Stimulated activated CD4-positive, alpha-beta T cell treated with anti-CD3 and anti-CD28 coated beads, Interleukin-1b, Interleukin-23, amount 100 ng/mL, for 24 hours (primary cell): Measurements from ENCODE around the gene MTRF1.

Source experiments
- DNase-seq, 4 experiments: peaks; one replicate each; pipeline ENCODE4 v3.0.0-alpha.2; 2020; ENCODE audit warnings: low read depth in 4 of 4, low spot score in 1 of 4

Gene MTRF1

DNA sequence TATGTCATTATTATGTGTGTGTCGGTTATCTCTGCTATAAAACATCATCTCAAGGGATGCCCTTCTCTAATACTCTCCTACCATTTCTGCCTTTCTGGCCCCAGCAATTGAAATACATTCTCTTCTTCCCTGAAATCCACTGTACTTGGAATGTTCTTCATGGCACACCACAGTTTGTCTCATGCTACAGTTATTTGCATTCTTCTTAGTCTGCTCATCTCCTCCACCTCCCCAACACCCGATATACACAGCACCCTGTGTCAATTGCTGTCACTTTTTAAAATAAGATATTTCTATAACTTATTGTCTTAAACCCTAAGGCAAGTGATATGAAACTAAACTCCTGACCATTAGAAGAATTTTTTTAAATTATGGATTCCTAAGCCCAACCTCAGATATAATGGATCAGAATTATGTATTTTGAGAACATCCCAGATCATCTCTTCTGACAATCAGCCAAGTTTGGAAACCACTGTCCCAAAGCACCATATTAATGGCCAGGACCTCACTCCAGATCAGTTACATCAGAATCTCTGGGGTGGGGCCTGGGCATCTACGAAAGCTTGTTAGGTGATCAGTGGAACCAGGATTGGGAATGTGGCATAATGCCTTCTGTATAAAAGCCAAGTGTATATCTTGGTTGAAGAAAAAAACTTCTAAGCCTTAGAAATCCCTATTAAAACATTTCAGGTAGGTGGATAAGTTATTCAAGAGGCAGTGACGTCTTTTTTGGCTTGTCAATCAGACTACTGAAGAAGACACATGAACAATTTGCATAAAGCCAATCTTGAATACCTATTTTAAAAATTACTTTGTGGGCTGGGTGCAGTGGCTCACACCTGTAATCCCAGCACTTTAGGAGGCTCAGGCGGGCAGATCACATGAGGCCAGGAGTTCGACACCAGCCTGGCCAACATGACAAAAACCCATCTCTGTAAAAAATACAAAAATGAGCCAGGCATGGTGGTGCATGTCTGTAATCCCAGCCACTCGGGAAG, 39.0 kb downstream of the MTRF1 start:
- no peak for DNase-seq

DNA sequence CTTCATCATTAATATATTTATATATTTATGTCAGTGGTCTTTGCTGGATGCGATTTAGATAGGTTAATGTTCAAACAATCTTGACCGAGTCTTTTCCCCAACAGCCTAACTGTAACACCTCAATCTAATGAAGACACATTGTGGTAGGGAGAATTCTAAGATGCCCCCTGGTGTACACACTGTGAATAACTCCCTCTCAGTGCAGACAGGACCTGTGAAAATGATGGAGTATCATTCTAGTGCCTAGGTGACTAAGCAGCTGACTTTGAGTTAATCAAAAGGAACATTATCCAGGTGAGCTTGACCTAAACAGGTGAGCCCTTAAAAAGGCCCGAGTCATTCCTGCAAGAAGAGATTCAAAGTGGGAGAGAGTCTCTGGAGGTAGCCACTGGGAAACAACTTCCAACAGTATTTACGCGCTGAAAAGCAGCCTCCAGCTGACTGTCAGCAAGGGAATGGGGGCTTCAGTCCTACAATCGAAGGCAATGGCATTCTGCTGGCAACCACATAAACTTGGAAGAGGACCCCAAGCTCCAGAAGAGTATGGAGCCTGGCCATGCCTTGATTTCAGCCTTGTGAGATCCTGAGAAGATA, 41.0 kb downstream of the MTRF1 start:
- peak; percentile 4 to 40 (median 22) for DNase-seq

DNA sequence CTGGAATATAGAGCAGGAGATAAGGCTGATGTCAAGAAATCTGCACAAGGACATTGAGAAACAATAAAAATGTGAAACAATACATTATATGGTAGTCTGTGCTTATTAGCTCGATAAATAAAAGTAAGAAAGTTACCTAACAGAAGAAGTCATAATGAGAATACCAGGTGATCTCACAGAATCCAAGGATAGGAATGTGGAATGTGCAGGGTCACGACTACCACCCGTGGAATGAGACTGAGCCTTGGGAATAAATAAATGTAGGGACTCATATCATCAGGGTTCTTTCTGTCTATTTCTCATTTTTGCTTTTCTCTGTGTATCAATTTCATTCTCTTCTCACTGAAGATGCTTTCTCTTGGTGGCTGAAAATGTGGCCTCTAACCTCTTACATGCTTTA, 43.0 kb downstream of the MTRF1 start:
- no peak for DNase-seq

DNA sequence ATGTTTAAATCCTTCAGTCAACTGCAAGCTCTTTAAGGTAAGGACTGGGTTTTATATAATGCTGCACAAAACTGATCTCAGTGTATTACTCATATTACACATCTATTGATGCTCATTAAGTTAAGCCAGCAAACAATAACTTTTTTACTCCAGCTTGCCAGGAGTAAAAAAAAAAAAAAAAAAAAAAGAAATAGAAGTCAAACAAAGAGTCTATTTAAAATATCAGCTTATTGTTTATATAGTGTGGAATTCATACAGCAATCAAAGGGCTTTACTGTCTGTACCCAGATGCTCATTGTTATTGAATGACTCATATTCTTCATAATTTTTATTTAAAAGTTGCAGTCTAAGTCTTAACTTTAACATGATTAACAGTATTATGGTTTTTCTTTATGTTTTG, 47.2 kb downstream of the MTRF1 start:
- DNase-seq, result no peak

DNA sequence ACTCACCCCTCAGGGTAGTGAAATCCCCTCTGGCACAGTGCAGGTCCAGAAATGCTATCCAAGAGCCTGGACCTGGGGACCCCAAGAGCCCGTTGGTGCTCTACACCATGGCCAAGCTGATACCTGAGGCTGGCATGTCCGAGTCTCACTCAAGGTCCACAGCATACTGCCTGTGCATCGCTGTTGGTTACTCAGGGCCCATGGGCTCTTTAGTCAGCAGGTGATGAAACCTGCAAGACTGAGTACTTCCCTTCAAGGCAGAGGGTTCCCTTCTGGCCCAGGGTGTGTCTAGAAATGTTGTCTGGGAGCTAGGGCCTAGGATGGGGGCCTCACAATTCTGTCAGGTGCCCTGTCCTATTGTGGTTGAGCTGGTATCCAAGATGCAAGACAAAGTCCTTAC, 49.5 kb downstream of the MTRF1 start:
- DNase-seq, result no peak

DNA sequence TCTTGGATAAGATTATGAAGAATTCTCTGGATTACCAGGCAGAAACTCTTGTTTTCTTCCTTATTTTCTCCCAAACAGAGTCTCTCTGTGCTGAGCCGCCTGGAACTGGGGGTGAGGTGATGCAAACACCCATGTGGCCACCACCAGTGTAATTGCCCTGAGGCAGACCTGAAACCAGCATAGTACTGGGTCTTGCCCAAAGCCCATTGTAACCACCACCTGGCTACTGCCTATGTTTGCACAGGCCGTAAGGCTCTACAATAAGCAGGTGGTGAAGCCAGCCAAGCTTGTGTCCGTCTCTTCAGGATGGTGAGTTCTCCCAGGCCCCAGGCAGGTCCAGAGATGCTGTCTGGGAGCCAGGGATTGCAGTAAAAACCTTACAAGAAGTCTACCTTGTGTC, 50.1 kb downstream of the MTRF1 start:
- DNase-seq, result no peak

DNA sequence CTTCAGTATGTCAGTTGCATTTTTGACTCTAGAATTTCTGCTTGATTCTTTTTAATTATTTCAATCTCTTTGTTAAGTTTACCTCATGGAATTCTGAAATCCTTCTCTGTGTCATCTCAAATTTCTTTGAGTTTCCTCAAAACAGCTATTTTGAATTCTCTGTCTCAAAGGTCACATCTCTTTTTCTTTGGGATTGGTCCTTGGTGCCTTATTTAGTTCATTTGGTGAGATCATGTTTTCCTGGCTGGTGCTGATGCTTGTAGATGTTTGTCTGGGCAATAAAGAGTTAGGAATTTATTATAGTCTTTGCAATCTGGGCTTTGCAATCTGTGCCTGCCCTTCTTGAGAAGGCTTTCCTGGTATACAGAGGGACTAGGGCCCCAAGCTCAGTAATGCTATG, 50.5 kb downstream of the MTRF1 start:
- no peak for DNase-seq

DNA sequence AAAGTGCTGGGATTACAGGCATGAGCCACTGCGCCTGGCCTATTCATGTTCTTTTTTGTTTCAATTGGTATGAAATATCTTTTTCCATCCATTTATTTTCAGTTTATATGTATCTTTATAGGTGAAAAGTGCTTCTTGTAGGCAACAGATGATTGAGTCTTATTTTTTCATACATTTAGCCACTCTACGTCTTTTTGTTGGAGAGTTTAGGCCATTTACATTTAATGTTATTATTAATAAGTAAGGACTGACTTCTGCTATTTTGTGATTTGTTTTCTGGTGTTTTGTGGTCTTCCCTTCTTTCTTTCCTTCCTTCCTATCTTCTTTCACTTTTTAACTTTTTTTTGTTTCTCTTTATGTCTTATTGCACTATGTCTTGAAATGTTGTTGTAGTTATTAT, 52.3 kb downstream of the MTRF1 start:
- DNase-seq, result no peak

DNA sequence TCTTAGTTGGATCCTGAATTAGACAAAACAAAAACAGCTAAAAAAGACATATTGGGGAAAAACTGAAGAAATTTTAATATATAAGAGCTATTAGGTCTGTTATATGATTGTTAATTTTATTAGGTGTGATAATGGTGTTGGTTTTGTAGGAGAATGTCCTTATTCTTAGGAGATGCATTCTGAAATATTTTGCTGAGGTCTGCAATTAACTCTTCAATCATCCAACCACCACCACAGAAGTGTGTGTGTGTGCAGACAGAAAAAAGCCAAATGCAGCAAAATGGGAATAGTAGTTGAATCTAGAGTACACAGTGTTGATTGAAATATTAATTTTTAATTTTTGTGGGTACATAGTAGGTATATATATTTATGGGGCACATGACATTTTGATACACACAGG, 56.9 kb downstream of the MTRF1 start:
- DNase-seq, result no peak

DNA sequence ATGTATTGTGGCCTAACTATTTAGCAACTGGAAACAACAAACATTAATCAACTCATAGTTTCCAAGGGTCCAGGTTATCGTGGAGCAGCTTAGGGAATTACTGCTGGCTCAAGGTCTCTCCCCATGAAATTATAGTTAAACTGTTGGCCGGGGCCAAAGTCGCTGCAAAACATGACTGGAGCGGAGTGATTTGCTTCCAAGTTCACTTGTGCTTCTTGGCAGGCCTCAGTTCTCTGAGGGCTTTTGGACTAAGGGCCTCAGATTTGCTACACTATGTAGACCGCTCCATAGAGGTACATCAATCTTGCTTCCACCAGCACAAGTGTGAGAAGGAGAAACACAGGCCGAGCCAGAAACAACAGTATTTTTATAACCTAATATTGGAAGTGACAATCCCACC, 59.6 kb downstream of the MTRF1 start:
- DNase-seq, result no peak

DNA sequence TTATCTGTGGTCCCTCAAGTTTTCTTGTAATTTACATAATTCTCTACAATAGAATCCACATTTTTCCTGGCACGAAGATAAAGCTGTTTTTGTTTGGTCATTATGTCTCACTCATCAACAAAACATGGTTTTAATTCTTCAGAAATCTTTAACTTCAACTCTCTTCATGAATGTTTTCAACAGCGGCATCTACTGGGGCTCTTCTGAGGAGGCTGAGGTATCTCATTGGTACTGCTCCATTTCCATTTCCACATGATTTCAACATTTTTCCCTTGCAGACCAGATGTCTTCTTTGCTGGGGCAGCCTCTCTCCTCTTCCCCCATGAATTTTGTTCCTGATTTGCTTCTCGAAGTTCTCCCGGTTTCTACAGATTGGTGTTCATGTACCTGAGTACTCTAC, 63.2 kb downstream of the MTRF1 start:
- DNase-seq, result no peak

DNA sequence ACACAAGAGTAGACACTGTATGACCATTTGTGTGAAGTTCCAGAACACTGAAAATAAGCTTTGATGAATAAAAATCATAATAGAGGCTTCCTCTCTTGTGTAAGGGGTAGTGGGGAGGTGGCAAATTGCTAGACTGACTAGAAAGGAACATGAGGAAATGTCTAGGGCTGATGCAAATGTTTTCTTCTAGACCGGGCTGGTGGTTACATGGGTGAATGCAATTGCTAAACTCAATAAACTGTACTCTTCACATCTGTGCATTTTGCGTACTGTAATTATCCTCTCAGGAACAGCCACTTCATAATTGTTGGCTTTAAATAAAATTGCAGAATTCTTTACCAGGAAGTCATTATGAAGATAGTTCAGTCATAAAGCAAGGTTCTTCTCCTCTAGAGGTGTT, 63.9 kb downstream of the MTRF1 start:
- no peak for DNase-seq

DNA sequence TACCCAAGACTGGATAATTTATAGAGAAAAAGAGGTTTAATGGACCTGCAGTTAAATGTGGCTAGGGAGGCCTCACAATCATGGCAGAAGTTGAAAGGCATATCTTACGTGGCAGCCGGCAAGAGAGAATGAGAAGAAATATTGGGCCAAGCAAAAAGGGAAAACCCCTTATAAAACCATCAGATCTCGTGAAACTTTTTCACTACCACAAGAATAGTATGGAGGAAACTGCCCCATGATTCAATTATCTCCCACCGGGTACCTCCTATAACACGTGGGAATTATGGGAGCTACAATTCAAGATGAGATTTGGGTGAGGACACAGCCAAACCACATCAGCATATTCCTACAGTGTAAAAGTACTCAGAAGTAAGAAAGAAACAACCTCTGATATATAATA, 64.3 kb downstream of the MTRF1 start:
- DNase-seq, result no peak

DNA sequence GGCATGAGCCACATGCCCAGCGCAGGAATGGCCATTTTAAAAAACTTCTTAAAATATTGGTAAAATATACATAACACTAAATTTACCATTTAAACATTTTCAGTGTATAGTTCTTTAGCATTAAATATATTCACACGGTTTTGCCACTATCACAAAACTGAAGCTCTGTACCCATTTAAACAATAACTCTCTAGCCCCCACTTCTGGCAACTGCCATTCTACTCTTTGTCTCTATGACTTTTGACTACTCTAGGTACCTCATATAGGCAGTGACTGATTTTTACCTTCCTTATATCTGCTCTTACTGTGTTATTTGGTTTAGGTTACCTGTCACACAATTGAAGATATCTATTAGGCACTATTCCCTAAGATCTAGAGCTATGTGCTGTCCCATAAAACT, 66.8 kb downstream of the MTRF1 start:
- no peak for DNase-seq

DNA sequence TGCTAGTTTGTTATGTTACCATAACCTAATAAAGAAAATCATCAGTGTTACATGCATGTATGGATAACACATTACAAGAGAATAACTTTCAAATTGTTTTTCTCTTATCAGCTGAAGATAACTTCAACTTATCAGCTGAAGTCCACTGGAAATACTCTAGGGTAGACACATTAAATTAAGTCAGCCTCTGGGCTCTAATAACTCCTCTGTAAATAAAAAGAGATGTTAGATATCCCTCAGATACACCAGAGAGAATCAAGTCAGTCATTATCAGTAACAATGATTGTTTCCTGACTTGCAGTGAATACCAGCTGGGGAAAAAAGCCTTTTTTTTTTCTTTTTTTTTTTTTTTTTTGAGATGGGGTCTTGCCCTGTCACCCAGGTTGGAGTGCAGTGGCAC, 67.4 kb downstream of the MTRF1 start:
- DNase-seq, result no peak

DNA sequence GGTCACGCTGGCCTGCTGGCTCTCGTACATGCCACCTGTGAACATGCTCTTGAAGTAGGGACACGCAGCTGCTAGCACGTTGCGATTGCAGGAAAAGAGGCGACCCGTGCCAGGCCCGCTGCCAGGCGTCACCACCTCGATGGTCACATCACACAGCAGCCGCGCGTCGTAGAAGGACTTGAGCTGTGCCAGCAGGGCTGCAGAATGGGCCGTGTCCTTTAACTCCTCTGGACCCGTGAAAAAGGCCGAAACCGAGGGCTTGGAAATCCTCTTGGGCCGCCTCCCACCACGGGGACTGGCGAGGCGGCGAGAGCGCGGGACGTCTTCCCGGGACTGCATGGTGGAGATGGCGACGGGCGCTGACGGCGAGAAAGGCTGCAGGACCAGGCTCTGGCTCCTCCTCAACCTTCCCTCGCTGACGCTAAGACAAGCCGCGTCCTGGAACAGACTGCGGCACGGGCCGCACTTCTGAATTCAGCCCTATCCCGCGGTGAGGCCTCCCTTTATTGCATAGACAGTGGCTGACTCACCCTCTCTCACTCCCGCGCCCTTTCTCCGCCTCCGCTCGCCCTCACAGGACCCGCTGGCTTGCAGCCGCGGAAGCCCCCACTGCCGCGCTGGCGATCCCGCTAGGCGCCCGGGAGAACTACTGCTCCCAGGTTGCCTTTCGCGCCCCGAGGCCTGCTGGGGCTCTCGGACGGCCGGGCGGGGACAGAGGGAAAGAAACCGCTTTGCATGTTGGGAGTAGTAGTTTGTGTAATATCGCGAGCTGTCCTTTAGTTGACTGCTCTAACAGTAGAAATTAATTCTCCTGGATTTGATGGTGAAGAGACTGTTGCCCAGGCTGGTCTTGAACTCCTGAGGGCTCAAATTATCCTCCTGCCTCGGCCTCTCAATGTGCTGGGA, 69.2 kb downstream of the MTRF1 start, which contains the start of gene KBTBD7:
KBTBD7 (minus strand) TSS at position 651 of the 906 bp plus-strand sequence; CDS start at position 339, 312 bp downstream.
- peak; percentile 75 to 91 (median 84) for DNase-seq

DNA sequence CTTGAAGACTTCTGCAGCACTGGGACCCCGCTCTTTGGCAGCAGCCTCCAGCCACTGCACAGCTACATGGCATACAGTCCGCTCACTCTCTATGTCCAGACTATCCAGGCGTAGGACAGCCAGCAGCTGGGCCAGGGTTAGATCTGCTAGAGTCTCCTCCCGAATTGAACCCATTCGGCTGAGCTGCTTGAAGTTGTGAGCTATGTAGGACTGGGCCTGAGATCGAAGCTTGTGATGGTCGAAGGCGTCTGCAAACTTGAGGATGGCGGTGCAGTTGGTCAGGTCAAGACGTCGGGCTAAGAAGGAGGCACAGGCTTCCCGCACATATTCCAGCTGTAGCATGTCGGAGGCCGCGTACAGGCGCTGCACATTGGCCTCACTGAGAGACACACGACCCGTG, 69.9 kb downstream of the MTRF1 start:
- no peak for DNase-seq

DNA sequence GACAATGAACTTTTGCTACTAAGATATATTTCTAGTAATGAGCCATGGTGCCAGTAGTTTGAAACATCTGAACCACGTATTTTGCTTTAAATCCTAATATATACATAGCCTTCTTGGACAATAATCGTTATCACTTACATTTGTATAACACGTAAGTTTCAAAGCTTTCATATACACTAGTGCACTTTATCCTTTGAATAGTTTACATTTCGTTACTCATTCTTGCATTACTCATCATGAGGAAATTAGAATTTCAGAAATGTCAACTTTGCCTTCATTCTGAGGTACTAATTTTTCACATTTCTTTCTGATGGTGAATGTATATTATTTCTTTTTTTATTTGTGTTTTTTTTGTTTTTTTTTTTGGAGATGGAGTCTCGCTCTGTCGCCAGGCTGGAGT, 74.8 kb downstream of the MTRF1 start:
- DNase-seq, result no peak

DNA sequence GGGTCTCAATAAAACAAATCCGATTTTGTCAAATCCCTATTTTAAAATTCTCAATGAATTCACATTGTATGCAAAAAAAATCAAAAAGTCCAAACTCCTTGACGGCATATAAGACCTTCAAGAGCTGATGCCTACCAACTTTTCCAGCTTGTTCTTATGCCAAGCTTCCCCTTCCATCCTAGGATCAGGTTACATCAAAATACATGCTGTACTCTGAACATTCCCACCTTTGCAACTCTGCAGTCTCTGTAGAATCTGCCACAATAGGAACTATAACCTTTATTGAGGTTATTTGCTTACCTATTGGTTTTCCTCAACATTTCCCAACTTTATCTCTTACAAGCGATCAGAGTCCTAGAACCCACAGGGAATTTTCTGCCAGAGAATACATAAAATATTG, 76.9 kb downstream of the MTRF1 start:
- DNase-seq, result no peak

DNA sequence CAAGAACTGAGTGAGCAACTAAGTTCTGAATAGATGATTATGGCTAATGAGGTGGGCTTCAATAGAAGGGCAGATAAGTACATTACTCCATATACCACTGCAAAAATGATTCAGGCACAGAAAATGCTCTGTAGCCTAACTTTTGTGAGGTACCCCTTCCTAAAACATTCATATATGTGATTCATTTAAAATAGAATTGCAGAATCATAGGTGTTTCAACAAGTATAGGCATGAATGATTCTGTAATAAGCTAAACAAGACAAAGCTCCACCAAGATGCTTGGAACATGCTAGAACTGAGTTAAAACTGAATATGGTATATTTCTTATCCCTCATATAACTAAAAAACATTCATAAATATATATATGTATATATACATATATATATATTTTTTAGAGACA, 81.1 kb downstream of the MTRF1 start:
- no peak for DNase-seq

DNA sequence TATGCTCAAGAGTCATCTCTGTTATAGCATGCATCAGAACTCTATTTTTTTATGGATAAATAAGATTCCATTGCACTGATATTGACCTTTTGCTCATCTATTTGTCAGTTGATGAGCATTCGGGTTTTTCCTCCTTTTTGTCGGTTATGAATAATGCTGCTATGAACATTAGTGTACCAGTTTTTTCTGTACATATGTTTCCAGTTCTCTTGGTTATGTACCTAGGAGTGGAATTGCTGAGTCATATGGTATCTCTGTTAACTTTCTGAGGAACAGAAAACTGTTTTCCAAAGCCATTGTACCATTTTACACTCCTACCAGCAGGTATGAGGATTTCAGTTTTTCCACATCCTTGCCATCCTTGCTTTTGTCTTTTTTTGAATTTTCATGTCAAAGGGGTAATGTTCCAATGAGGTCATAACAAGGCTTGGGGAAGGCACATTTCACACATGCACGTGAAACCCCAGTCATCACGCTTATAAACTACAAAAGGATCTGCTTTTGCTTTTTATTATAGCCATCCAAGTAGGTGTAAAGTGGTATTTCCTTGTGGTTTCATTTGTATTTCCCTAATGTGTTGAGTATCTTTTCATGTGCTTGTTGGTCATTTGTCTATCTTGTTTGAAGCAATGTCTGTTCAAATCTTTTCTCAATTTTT, 83.7 kb downstream of the MTRF1 start:
- DNase-seq, result no peak
